Measurements from ENCODE around the gene SERPING1.

GRCh38 chr11:57647372-57647771 lies 49.9 kb downstream of the SERPING1 start:
- no peak for TF ChIP-seq CTCF (conservative IDR thresholded peaks at IDR 0.05)
- TF ChIP-seq ZFX (IDR thresholded peaks at IDR 0.05) = no peak
